A204.1 (cell line): Measurements from ENCODE around the gene KIAA1210.

ENCODE experiments used
- FAIRE-seq: peaks from 2 replicates; lab custom pipeline; 2012; peaks lifted over from hg19 to GRCh38; lab: Jason Lieb, UNC

The KIAA1210 gene

DNA sequence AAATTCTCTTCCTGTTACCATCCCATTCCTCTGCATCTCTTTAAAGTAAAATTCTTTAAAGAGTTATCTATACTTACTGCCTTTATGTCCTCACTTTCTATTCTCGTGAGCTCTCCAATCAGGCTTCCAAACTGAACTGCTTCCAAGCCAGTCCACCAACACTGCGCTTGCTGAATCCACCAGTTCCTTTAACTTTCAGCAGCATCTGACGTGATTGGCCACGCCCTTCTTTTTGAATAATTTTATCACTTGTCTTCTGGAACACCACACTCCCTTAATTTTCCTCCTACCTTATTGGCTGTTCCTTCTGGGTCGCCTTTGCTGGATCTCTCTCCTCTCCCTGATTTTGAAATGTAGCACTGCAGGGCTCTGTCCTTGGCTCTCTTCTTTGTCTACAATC, at the start of gene KIAA1210:
Gene KIAA1210, minus strand, starts transcription at position 163 of the 400 bp plus-strand sequence. CDS start 4,170 bp downstream, outside the sequence.
- FAIRE-seq, result no peak

- FAIRE-seq, result no peak
Measured at GRCh38 chrX:119177278-119177677, 49.7 kb upstream of the KIAA1210 start.

DNA sequence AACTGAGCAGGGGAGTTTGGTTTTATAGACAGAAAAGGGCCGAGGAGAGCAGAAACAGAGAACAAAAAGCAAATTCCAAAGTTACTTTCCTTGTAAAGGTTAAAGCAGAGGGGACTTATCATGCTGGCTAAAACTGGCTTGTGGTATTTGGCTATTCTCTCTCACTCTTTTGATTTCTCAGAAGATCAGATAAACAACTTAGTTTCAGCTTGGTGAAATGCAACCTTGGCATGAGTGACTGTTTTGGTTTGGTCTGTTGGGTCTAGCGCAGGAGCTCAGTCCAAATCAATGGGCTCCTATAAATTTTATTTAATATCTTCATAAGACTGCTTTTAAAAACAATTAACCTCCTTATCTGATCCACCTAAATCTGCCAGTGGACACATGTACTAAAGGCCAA, 47.3 kb upstream of the KIAA1210 start:
- no peak for FAIRE-seq

DNA sequence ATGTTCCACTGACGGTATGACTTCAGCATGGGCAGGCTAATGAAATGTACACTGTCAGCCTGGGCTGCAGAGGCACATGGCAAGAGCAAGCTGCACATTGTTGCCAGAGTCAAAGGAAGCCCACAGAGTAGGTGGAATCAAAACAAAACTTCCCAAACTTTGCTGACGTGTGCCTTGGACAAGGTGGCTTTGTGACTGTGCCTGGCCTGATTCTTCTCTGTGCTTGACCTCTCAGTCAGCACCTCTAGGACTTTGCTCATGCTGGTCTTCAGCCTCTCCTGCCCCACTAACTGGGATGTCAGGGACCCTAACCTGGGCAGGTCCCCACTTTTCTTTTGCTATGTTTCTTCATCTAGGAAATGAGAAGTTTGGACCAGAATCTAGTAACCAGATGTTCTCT, 40.5 kb upstream of the KIAA1210 start:
- FAIRE-seq, result no peak

DNA sequence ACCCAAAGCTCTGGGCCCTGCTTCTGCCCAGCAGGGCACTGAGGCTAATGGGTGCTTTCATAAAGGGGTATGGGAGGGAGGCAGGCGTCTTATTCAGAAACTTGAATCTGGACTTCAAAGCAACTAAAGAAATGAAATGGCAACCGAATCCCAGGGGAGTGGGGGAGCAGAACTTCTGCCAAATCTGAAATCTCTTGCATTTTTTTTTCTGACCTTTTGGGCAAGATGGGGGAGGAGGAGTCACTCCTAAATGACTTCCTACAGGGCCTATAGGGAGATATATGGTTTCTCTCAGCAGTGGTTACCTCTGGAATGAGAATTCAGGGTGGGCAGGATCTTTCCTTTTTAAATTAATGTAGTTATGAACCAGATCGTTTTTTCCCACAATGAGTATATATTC, 30.6 kb upstream of the KIAA1210 start:
- FAIRE-seq, result no peak

GRCh38 chrX:119156241-119156640, 28.6 kb upstream of the KIAA1210 start:
- FAIRE-seq, result no peak

GRCh38 chrX:119155416-119156035, 27.9 kb upstream of the KIAA1210 start:
- FAIRE-seq, result no peak

- FAIRE-seq, result no peak
Measured at GRCh38 chrX:119151051-119151380, 23.4 kb upstream of the KIAA1210 start.

- no peak for FAIRE-seq
Measured at GRCh38 chrX:119150163-119151050, 22.8 kb upstream of the KIAA1210 start.

DNA sequence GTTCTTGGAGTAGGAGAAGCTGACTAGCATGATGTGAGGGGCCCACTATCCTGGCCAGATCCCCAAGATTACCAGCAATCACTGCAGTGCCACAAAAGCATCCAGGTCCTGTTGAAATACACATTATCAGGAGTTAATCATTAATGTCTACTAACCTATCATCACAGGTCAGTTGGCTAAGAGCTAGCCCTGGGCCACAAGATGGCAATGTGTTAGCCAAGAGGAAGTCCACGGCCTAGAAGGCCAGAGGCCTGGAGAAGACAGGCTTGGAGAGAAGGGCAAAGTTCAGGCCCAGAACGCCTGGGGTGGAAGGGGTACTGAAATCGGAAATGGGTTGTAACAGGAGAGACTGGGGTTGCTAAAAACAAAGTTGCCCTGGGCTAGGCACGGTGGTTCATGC, 19.9 kb upstream of the KIAA1210 start:
- no peak for FAIRE-seq

DNA sequence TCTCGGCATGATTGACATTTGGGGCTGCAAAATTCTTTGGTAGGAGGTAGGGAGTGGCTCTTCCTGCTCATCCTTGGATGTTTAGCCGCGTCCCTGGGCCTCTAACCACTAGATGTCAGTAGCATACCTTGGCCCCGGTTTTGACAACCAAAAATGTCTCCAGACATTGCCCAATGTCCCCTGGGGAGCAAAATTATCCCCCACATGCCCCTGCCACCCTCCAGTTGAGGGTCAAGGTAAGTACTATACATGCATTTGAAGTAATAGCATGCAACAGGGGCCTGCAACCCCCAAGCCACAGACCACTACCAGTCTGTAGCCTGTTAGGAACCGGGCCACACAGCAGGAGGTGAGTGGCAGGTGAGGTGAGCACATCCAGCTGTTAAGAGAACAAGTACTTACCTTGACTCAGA, 17.6 kb upstream of the KIAA1210 start:
- FAIRE-seq, result no peak

- no peak for FAIRE-seq
Measured at GRCh38 chrX:119134466-119134865, 6.9 kb upstream of the KIAA1210 start.

GRCh38 chrX:119132961-119133360, 5.3 kb upstream of the KIAA1210 start:
- no peak for FAIRE-seq

- FAIRE-seq, result no peak
Measured at GRCh38 chrX:119132316-119132715, 4.7 kb upstream of the KIAA1210 start.

- no peak for FAIRE-seq
Measured at GRCh38 chrX:119130911-119131310, 3.3 kb upstream of the KIAA1210 start.

DNA sequence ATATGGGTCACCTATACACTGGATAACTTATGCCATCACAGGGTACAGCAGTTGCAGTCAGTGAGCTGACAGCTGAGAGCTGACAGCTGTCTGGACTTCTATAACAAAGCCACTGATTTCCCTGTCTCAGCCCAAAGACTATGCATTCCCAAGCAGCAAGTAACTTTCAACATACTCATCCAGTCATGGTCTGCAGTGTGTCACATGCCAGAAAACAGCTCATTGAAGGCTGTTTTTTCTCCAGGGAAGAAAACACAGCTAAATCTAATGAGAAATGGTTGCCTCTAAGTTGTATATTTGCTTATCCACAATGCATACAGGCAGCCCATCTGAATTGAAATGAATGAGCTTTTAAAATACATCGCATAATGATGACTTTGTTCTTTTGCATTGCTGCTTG, 6.3 kb downstream of the KIAA1210 start:
- FAIRE-seq, result no peak

DNA sequence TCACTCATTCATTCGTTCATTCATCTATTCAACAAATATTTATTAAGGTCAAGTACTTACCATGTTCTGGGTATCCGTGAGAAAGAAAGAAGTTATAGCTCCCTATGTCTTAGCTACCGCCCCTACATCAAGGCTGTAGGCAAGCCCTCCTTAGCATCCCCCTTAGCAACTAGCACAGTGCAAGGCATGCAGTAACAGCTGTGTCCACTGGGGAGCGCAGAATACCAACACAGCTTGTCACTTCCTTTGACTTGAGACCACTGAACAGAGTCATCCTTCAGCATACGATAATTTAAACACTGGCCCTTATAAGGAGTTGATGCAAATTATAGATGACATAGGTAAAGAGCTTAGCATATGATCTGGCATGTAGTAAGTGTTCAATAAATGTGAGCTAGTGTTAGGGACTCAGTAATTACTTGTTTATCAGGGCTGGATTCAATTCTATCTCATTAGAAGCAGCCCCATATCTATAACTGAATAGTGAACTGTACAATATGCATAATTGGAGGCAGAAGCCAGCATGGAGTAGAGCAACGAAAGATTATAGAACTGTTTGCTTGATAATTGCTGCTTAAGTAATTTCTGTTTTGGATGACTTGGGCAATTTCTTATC, 8.7 kb downstream of the KIAA1210 start:
- FAIRE-seq, result no peak

DNA sequence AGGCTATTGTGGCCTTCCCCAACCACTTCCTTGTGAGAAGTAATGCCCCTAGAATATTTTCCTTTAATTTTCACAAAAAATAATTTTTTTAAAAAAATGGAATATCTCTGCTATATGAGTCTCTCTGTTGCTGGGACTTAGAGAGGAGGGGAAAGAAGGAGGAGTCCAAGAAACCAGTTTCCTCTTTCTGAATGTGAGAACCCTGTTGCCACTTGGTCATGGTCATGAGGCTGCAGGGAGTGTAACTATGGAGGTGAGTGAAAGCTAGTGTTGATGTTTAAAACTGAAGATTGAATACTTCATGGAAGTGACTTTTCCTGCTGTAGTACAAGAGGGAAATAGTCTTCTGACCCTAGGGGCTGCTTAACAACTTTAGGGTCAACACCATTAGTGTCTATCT, 20.4 kb downstream of the KIAA1210 start:
- FAIRE-seq, result no peak

DNA sequence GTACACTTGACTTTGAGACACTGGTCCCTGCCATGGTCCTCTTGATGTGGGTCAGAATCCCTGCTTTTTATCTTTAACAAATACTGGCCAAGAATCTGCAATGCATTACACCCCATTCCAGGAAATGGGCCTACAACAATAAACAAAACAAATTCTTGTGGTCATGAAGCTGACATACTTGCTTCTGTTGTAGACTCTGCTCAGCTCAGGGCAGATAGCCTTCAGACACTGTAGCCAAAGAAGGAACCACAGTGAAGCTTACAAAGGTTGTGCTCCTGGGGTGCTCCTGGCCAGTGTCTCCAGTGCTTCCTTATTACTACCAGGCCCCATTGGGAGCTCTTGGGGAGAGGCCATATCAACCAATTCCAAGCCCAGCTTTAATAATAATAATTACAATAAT, 21.8 kb downstream of the KIAA1210 start:
- FAIRE-seq, result no peak

- FAIRE-seq, result no peak
Measured at GRCh38 chrX:119101168-119101567, 26.4 kb downstream of the KIAA1210 start.

- FAIRE-seq, result no peak
Measured at GRCh38 chrX:119095936-119096335, 31.7 kb downstream of the KIAA1210 start.

GRCh38 chrX:119094819-119095218, 32.8 kb downstream of the KIAA1210 start:
- no peak for FAIRE-seq

GRCh38 chrX:119093991-119094735, 33.4 kb downstream of the KIAA1210 start:
- no peak for FAIRE-seq
